Measurements from ENCODE around the gene MYOF. TPM values are rescaled to one million over a fixed set of nuclear protein-coding genes. Genes with fewer than 3 reads are reported as not detected.
"Not testable (repeated sequence)": the region's sequence is repeated elsewhere in the genome, so short reads cannot be mapped to it uniquely, and the experiment has no call there.

Gene MYOF
- polyA plus RNA-seq, 3 donors: 9.7 to 29.1 (median 14.5) TPM

- Histone ChIP-seq H3K4me3 (replicated peaks in 1 of 3; ENCODE audit: low read depth in 2 of 3, low read length in 3 of 3) (no peak overlapping the region), H3K4me1 (ENCODE audit: control insufficient read depth in 1 of 2, insufficient read depth in 2 of 2, low read length in 2 of 2) (peaks cover 5 to 8% of the 10 kb centered on the region in 2 donors), H2AFZ (ENCODE audit: insufficient read depth, low read depth, low read length, poor library complexity, severe bottlenecking) (no peak overlapping the region), H3K4me2 (replicated peaks; ENCODE audit: extremely low read depth, low read length, poor library complexity, severe bottlenecking) (no peak overlapping the region), H4K20me1 (ENCODE audit: insufficient read depth, low read length) (no peaks in the 10 kb centered on the region), H3K9ac (ENCODE audit: insufficient read depth, low read length, poor library complexity, severe bottlenecking) (no peak overlapping the region), H3K36me3 (replicated peaks in 1 of 2; ENCODE audit: control insufficient read depth in 1 of 2, insufficient read depth in 2 of 2, low read length in 2 of 2) (no peaks in the 10 kb centered on the region), H3K27me3 (ENCODE audit: control insufficient read depth in 2 of 2, insufficient read depth in 2 of 2, low read length in 2 of 2) (no peaks in the 10 kb centered on the region), H3K79me2 (ENCODE audit: insufficient read depth, low read length) (no peaks in the 10 kb centered on the region), H3K27ac (ENCODE audit: low read depth in 1 of 2, low read length in 2 of 2) (no peak overlapping the region), H3K9me3 (replicated peaks in 1 of 2; ENCODE audit: control insufficient read depth in 1 of 2, insufficient read depth in 1 of 2, low read length in 2 of 2) (no peaks in the 10 kb centered on the region)
- H3K36me3 Mint-ChIP-seq: no peaks in the 10 kb centered on the region
- WGBS (ENCODE audit: insufficient coverage): 69% methylated on average over 18 of the region's 20 CpGs
- H3K9me3 Mint-ChIP-seq: no peaks in the 10 kb centered on the region
- H3K27me3 Mint-ChIP-seq (ENCODE audit: low read depth in 3 of 3): peaks cover 0 to 11% (median 0%) of the 10 kb centered on the region in 3 donors
- intact Hi-C loops (cut with micrococcal nuclease): loop anchor here (2.0 to 10.0 kb wide), 4 partner anchors 172 to 208 kb away; no protein-coding TSS in a partner anchor
- peak; percentile 36 to 60 (median 55) for DNase-seq
- peaks cover 14% of the 10 kb centered on the region for H3K4me1 Mint-ChIP-seq
- H3K27ac Mint-ChIP-seq: no peak overlapping the region
- TF ChIP-seq CTCF (IDR thresholded peaks at IDR 0.05): peak; percentile 91
- H3K4me3 Mint-ChIP-seq: no peak overlapping the region
Measured at GRCh38 chr10:93288679-93289634, 193.2 kb downstream of the MYOF start.

DNA sequence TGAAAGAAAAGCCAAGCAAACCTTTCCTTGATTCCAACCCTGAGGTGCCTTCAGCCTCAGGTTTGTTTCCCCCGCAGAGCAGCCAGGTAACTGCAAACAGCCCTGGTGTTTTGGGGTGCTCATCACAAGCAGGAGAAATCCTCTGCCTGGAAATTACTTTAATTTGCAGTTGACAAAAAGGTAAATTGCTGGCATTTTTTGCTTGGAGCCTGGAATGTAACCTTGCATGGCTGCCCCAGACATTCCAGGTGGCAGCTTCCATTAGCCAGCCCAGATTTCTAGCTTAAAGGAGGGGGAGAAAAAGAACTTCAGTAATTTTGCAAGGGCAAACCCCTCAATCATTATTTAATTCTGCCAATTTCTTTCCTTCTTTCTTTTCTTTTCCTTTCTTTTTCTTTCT lies 194.4 kb downstream of the MYOF start:
- H3K4me1 ChIP-seq (ENCODE audit: control insufficient read depth in 1 of 2, insufficient read depth in 2 of 2, low read length in 2 of 2): peaks cover 13 to 18% of the 10 kb centered on the region in 2 donors
- H3K36me3 ChIP-seq (replicated peaks in 1 of 2; ENCODE audit: control insufficient read depth in 1 of 2, insufficient read depth in 2 of 2, low read length in 2 of 2): no peaks in the 10 kb centered on the region
- H3K27ac Mint-ChIP-seq: peak overlapping the region in 1 of 7 donors; percentile 21
- peaks cover 22% of the 10 kb centered on the region for H3K4me1 Mint-ChIP-seq
- H3K27ac ChIP-seq (ENCODE audit: low read depth in 1 of 2, low read length in 2 of 2): no peak overlapping the region
- 100% methylated on average over 1 of the region's 1 CpG for WGBS (ENCODE audit: insufficient coverage)
- no peaks in the 10 kb centered on the region for H3K9me3 ChIP-seq (replicated peaks in 1 of 2; ENCODE audit: control insufficient read depth in 1 of 2, insufficient read depth in 1 of 2, low read length in 2 of 2)
- no peaks in the 10 kb centered on the region for H3K27me3 ChIP-seq (ENCODE audit: control insufficient read depth in 2 of 2, insufficient read depth in 2 of 2, low read length in 2 of 2)
- H2AFZ ChIP-seq (ENCODE audit: insufficient read depth, low read depth, low read length, poor library complexity, severe bottlenecking): no peak overlapping the region
- no peaks in the 10 kb centered on the region for H3K9me3 Mint-ChIP-seq
- peaks cover 0 to 9% (median 0%) of the 10 kb centered on the region in 3 donors for H3K27me3 Mint-ChIP-seq (ENCODE audit: low read depth in 3 of 3)
- no peaks in the 10 kb centered on the region for H3K36me3 Mint-ChIP-seq
- intact Hi-C loops (cut with micrococcal nuclease): loop anchor here (2.0 to 10.0 kb wide), 4 partner anchors 171 to 207 kb away; no protein-coding TSS in a partner anchor
- H3K4me3 Mint-ChIP-seq: no peak overlapping the region
- H3K4me2 ChIP-seq (replicated peaks; ENCODE audit: extremely low read depth, low read length, poor library complexity, severe bottlenecking): no peak overlapping the region
- no peak for DNase-seq
- no peaks in the 10 kb centered on the region for H4K20me1 ChIP-seq (ENCODE audit: insufficient read depth, low read length)
- no peaks in the 10 kb centered on the region for H3K79me2 ChIP-seq (ENCODE audit: insufficient read depth, low read length)
- H3K4me3 ChIP-seq (replicated peaks in 1 of 3; ENCODE audit: low read depth in 2 of 3, low read length in 3 of 3): no peak overlapping the region
- no peak overlapping the region for H3K9ac ChIP-seq (ENCODE audit: insufficient read depth, low read length, poor library complexity, severe bottlenecking)
- no peak for TF ChIP-seq CTCF (IDR thresholded peaks at IDR 0.05)

DNA sequence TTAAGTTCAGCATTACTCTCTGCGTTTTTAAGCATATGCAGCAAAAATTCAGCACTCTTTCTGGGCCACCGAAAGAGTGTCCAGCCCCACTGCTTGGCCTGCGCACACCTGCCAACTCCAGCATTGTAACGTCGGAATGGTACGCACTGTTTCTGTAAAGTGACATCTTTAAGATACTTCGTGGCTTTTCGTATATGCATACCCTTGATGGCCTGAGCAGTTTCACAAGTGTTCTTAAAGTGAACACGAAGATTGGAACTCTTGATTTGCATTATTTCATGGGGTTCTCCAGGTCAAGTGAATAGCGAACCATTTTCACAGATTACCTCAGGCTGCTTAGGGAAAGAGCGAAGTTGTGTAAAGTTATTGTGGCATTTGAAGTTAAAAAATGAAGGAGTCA lies 197.9 kb downstream of the MYOF start:
- not testable (repeated sequence) for DNase-seq; H3K79me2 ChIP-seq (ENCODE audit: insufficient read depth, low read length); H4K20me1 ChIP-seq (ENCODE audit: insufficient read depth, low read length); H3K9ac ChIP-seq (ENCODE audit: insufficient read depth, low read length, poor library complexity, severe bottlenecking); H3K36me3 ChIP-seq (replicated peaks in 1 of 2; ENCODE audit: control insufficient read depth in 1 of 2, insufficient read depth in 2 of 2, low read length in 2 of 2); H3K4me2 ChIP-seq (replicated peaks; ENCODE audit: extremely low read depth, low read length, poor library complexity, severe bottlenecking); H3K27me3 ChIP-seq (ENCODE audit: control insufficient read depth in 2 of 2, insufficient read depth in 2 of 2, low read length in 2 of 2); H3K9me3 Mint-ChIP-seq; H3K9me3 ChIP-seq (replicated peaks in 1 of 2; ENCODE audit: control insufficient read depth in 1 of 2, insufficient read depth in 1 of 2, low read length in 2 of 2); H3K27ac Mint-ChIP-seq; H3K36me3 Mint-ChIP-seq; H3K27ac ChIP-seq (ENCODE audit: low read depth in 1 of 2, low read length in 2 of 2); H3K27me3 Mint-ChIP-seq (ENCODE audit: low read depth in 3 of 3); H3K4me3 Mint-ChIP-seq
- peak overlapping the region in 1 of 3 experiments; percentile 50 for H3K4me3 ChIP-seq (replicated peaks in 1 of 3; ENCODE audit: low read depth in 2 of 3, low read length in 3 of 3)
- 91% methylated on average over 5 of the region's 11 CpGs for WGBS (ENCODE audit: insufficient coverage)
- peaks cover 13 to 18% of the 10 kb centered on the region in 2 donors for H3K4me1 ChIP-seq (ENCODE audit: control insufficient read depth in 1 of 2, insufficient read depth in 2 of 2, low read length in 2 of 2)
- peak overlapping the region; percentile 35 for H2AFZ ChIP-seq (ENCODE audit: insufficient read depth, low read depth, low read length, poor library complexity, severe bottlenecking)
- peaks cover 22% of the 10 kb centered on the region for H3K4me1 Mint-ChIP-seq
- intact Hi-C loops (cut with micrococcal nuclease): loop anchor here in 1 of 2 donors (10.0 kb wide), 1 partner anchor 169 kb away; no protein-coding TSS in a partner anchor
